HG03045 (cell line): ENCODE results near the gene CXXC4.

Experiments used
- ATAC-seq: cut with Tn5 transposase; IDR thresholded peaks from one replicate; pipeline ENCODE4 v1.9.1; 2021; ENCODE audit warnings: mild to moderate bottlenecking, moderate library complexity; ENCODE audit not compliant: unreplicated experiment

Gene CXXC4

DNA sequence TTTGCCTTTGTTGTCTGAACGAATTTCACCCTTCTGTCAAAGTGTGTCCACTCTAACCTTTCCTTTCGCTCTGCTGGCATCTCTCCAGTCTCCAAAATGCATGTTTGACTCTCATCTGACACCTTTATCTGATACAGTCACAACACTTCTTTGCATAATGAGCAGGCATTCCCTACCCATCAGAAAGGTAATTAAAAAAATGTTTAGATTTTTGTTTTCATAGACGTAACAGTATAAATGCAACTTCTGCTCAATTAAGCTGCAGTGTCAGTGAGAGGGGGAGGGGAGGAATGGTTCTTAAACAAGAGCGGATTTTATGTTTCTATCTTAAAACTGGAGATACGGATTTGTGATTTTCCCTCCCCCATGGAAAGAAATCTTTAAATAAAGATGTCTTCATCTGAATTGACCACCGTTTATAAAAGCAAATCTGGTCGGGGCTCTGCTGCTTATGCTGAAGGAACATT is 70.2 kb downstream of the CXXC4 start:
- ATAC-seq, result no peak

DNA sequence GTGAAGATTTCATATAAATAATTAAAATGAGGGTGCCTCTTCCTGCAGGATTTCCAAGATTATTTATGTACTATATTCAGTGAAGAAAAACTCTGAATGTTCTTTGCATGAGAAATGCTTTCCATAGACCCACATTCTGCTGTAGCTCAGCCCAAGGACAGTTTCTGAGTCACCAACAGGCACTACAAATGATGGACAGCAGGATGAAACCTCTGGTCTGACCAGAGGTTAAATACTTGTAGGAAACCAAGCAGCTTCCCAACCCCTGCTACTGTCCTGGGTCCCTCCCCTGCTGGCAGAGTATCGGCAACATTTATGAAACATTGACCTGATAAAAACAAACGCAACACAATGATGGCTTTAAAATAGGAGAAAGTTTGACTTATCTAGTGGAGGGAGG is 73.1 kb downstream of the CXXC4 start:
- no peak for ATAC-seq

DNA sequence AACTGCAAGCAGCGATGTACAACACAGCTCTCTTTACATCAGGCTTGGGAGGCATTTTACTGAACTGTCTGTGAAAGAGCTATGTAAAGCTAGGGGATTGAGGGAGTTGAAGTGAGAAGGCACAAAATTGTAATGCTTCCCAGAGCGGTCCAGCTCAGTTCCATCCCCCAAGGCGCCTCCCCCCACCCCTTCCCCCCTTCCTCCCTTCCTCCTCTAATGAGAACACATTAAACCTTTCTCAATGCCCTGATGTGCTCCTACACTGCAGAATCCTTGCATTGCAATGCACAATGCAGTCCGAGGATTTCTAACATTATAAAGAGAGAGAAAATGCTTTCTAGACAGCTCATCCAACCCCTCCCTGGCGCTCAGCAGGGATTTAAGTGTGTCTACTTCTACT is 73.9 kb downstream of the CXXC4 start:
- ATAC-seq, result no peak
